PFSK-1 (cell line): Measurements from ENCODE around the gene PDE4B.

Source experiments
- FOXP2 ChIP-seq: optimal IDR thresholded peaks from 2 replicates; pipeline ENCODE3; 2011; ENCODE audit warnings: borderline replicate concordance, control low read depth, inconsistent platforms; ENCODE audit not compliant: insufficient read depth; ENCODE audit errors: extremely low read length, extremely low read depth
- POLR2AphosphoS5 ChIP-seq: IDR thresholded peaks from 2 replicates; pipeline ENCODE4 v1.6.1; 2012; ENCODE audit warnings: low read depth, mild to moderate bottlenecking, control low read depth, low read length, moderate library complexity
- REST ChIP-seq, 2 experiments: IDR thresholded peaks; 2 replicates each; pipeline versions ENCODE4 v1.6.1 to v1.8.0; 2011 to 2012; ENCODE audit warnings: low read depth in 2 of 2, low read length in 2 of 2, control low read depth in 1 of 2, inconsistent platforms in 1 of 2, mild to moderate bottlenecking in 1 of 2, moderate library complexity in 1 of 2; ENCODE audit not compliant: insufficient read depth in 1 of 2
- SIN3A ChIP-seq: IDR thresholded peaks from 2 replicates; pipeline ENCODE4 v1.6.1; 2012; ENCODE audit warnings: mild to moderate bottlenecking, low read length, moderate library complexity, borderline replicate concordance; ENCODE audit not compliant: insufficient read depth
- TAF1 ChIP-seq: IDR thresholded peaks from 2 replicates; pipeline ENCODE4 v1.6.1; 2012; ENCODE audit warnings: low read length, control low read depth, borderline replicate concordance; ENCODE audit not compliant: insufficient read depth

Gene PDE4B

DNA sequence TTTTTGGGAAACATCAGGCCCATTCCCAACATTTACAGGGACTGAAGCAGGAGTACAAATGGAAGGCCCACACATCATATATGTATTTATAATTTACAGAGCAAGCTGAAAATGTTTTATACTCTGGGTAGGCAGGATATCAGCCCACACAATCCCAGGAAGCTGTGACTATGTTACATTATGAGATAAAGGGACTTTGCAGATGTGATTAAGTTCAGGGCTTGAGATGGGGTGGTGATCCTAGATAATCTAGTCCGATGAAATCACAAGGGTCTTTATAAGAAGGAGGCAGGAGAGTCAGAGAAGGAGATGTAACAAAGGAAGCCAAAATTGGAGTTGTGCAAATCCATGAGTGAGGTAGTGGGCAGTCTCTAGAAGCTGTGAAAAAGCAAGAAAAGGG, 160.5 kb downstream of the PDE4B start:
- no peak for TF ChIP-seq POLR2AphosphoS5
- no peak for TF ChIP-seq SIN3A

- no peak for TF ChIP-seq POLR2AphosphoS5
- no peak for TF ChIP-seq FOXP2
- TF ChIP-seq REST (IDR thresholded peaks at IDR 0.05; ENCODE audit: insufficient read depth in 1 of 2, low read depth in 2 of 2, low read length in 2 of 2): no peak
- no peak for TF ChIP-seq TAF1
- TF ChIP-seq SIN3A: no peak
Measured at GRCh38 chr1:65955071-65955470, 162.4 kb downstream of the PDE4B start.

GRCh38 chr1:65955503-65955902, 162.8 kb downstream of the PDE4B start:
- no peak for TF ChIP-seq FOXP2
- no peak for TF ChIP-seq REST (IDR thresholded peaks at IDR 0.05; ENCODE audit: insufficient read depth in 1 of 2, low read depth in 2 of 2, low read length in 2 of 2)
- TF ChIP-seq SIN3A: no peak
- TF ChIP-seq TAF1: no peak
- TF ChIP-seq POLR2AphosphoS5: no peak

- TF ChIP-seq TAF1 (no peak), FOXP2 (no peak), REST (IDR thresholded peaks at IDR 0.05; ENCODE audit: insufficient read depth in 1 of 2, low read depth in 2 of 2, low read length in 2 of 2) (no peak), SIN3A (no peak)
Measured at GRCh38 chr1:65958561-65959350, 166.1 kb downstream of the PDE4B start.

- TF ChIP-seq FOXP2 (no peak), POLR2AphosphoS5 (no peak), SIN3A (no peak; the same call in 1 of the 2 replicates), TAF1 (no peak), REST (IDR thresholded peaks at IDR 0.05; ENCODE audit: insufficient read depth in 1 of 2, low read depth in 2 of 2, low read length in 2 of 2) (no peak)
Measured at GRCh38 chr1:65959896-65960567, 167.3 kb downstream of the PDE4B start.
